PFSK-1 (cell line): ENCODE results near the gene TEX55.

ENCODE experiments used
- FOXP2 ChIP-seq: optimal IDR thresholded peaks from 2 replicates; pipeline ENCODE3; 2011; ENCODE audit warnings: borderline replicate concordance, control low read depth, inconsistent platforms; ENCODE audit not compliant: insufficient read depth; ENCODE audit errors: extremely low read length, extremely low read depth
- POLR2AphosphoS5 ChIP-seq: IDR thresholded peaks from 2 replicates; pipeline ENCODE4 v1.6.1; 2012; ENCODE audit warnings: low read depth, mild to moderate bottlenecking, control low read depth, low read length, moderate library complexity
- REST ChIP-seq, 2 experiments: IDR thresholded peaks; 2 replicates each; pipeline versions ENCODE4 v1.6.1 to v1.8.0; 2011 to 2012; ENCODE audit warnings: low read depth in 2 of 2, low read length in 2 of 2, control low read depth in 1 of 2, inconsistent platforms in 1 of 2, mild to moderate bottlenecking in 1 of 2, moderate library complexity in 1 of 2; ENCODE audit not compliant: insufficient read depth in 1 of 2
- SIN3A ChIP-seq: IDR thresholded peaks from 2 replicates; pipeline ENCODE4 v1.6.1; 2012; ENCODE audit warnings: mild to moderate bottlenecking, low read length, moderate library complexity, borderline replicate concordance; ENCODE audit not compliant: insufficient read depth
- TAF1 ChIP-seq: IDR thresholded peaks from 2 replicates; pipeline ENCODE4 v1.6.1; 2012; ENCODE audit warnings: low read length, control low read depth, borderline replicate concordance; ENCODE audit not compliant: insufficient read depth

TEX55 gene

GRCh38 chr3:119104031-119104430 is 41.9 kb upstream of the TEX55 start:
- TF ChIP-seq TAF1 (no peak), FOXP2 (no peak), POLR2AphosphoS5 (no peak), REST (IDR thresholded peaks at IDR 0.05; ENCODE audit: insufficient read depth in 1 of 2, low read depth in 2 of 2, low read length in 2 of 2) (no peak), SIN3A (no peak)

- TF ChIP-seq TAF1 (no peak), POLR2AphosphoS5 (no peak), SIN3A (no peak), REST (IDR thresholded peaks at IDR 0.05; ENCODE audit: insufficient read depth in 1 of 2, low read depth in 2 of 2, low read length in 2 of 2) (no peak), FOXP2 (no peak)
These were observed 25.5 kb upstream of the TEX55 start for GRCh38 chr3:119120480-119120879.

GRCh38 chr3:119122350-119122749 is 23.6 kb upstream of the TEX55 start:
- no peak for TF ChIP-seq TAF1
- no peak for TF ChIP-seq FOXP2

- TF ChIP-seq POLR2AphosphoS5 (no peak), FOXP2 (no peak), REST (IDR thresholded peaks at IDR 0.05; ENCODE audit: insufficient read depth in 1 of 2, low read depth in 2 of 2, low read length in 2 of 2) (no peak), TAF1 (no peak), SIN3A (no peak)
These were observed 20.6 kb upstream of the TEX55 start for GRCh38 chr3:119125342-119125741.

- TF ChIP-seq SIN3A (no peak), POLR2AphosphoS5 (no peak), TAF1 (no peak), FOXP2 (no peak)
These were observed 20.0 kb upstream of the TEX55 start for GRCh38 chr3:119125742-119126504.

- TF ChIP-seq POLR2AphosphoS5 (no peak), REST (IDR thresholded peaks at IDR 0.05; ENCODE audit: insufficient read depth in 1 of 2, low read depth in 2 of 2, low read length in 2 of 2) (no peak), SIN3A (no peak), FOXP2 (no peak), TAF1 (no peak)
These were observed 5.5 kb upstream of the TEX55 start for GRCh38 chr3:119140466-119140865.
